Brain microvascular endothelial cell (primary cell): Measurements from ENCODE around the gene ZDHHC11.

ENCODE experiments used
- DNase-seq: peaks from one replicate; pipeline ENCODE4 v3.0.0-alpha.2; 2020
- H3K27ac ChIP-seq: fragments of 250-450 bp; sonication (Bioruptor Pico); 2 replicates; pipeline ENCODE4 v1.5.1; 2020; ENCODE audit warnings: mild to moderate bottlenecking, moderate library complexity
- H3K27me3 ChIP-seq: fragments of 250-450 bp; sonication (Bioruptor Pico); replicated peaks from 2 replicates; pipeline ENCODE4 v1.5.1; 2020; ENCODE audit warnings: mild to moderate bottlenecking
- H3K36me3 ChIP-seq: fragments of 250-450 bp; sonication (Bioruptor Pico); replicated peaks from 2 replicates; pipeline ENCODE4 v1.5.1; 2020; ENCODE audit warnings: mild to moderate bottlenecking
- H3K4me3 ChIP-seq: 2 replicates; pipeline ENCODE4 v1.5.1; 2011; ENCODE audit warnings: low read depth, mild to moderate bottlenecking, control low read depth, low read length, moderate library complexity
- in situ Hi-C: cut with HindIII; loops from 2 replicates; pipeline ENCODE4 v1.10.0; 2017; ENCODE audit warnings: low sequenced_read_pairs, low pct_ligation_motif_present
- TF ChIP-seq, protein P1 (sequence below): IDR thresholded peaks from 2 replicates; pipeline ENCODE4 v1.5.1; 2011; ENCODE audit warnings: low read depth, mild to moderate bottlenecking, moderate library complexity, low read length, control low read depth, inconsistent platforms; ENCODE audit errors: missing control alignments

ZDHHC11 gene

GRCh38 chr5:863244-863805 is 12.5 kb upstream of the ZDHHC11 start:
- Histone ChIP-seq H3K4me3 (no peak overlapping the region), H3K27ac (no peak overlapping the region), H3K36me3 (peaks cover 54% of the 10 kb centered on the region), H3K27me3 (no peaks in the 10 kb centered on the region)
- in situ Hi-C loops: no loop called here
- TF ChIP-seq, protein P1, sequence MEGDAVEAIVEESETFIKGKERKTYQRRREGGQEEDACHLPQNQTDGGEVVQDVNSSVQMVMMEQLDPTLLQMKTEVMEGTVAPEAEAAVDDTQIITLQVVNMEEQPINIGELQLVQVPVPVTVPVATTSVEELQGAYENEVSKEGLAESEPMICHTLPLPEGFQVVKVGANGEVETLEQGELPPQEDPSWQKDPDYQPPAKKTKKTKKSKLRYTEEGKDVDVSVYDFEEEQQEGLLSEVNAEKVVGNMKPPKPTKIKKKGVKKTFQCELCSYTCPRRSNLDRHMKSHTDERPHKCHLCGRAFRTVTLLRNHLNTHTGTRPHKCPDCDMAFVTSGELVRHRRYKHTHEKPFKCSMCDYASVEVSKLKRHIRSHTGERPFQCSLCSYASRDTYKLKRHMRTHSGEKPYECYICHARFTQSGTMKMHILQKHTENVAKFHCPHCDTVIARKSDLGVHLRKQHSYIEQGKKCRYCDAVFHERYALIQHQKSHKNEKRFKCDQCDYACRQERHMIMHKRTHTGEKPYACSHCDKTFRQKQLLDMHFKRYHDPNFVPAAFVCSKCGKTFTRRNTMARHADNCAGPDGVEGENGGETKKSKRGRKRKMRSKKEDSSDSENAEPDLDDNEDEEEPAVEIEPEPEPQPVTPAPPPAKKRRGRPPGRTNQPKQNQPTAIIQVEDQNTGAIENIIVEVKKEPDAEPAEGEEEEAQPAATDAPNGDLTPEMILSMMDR: no peak
- no peak for DNase-seq

GRCh38 chr5:862367-863243 is 11.8 kb upstream of the ZDHHC11 start:
- in situ Hi-C loops: no loop called here
- H3K27ac ChIP-seq: no peak overlapping the region
- TF ChIP-seq, protein P1: no peak
- no peak for DNase-seq
- no peak overlapping the region for H3K4me3 ChIP-seq
- no peaks in the 10 kb centered on the region for H3K27me3 ChIP-seq
- peaks cover 47% of the 10 kb centered on the region for H3K36me3 ChIP-seq

DNA sequence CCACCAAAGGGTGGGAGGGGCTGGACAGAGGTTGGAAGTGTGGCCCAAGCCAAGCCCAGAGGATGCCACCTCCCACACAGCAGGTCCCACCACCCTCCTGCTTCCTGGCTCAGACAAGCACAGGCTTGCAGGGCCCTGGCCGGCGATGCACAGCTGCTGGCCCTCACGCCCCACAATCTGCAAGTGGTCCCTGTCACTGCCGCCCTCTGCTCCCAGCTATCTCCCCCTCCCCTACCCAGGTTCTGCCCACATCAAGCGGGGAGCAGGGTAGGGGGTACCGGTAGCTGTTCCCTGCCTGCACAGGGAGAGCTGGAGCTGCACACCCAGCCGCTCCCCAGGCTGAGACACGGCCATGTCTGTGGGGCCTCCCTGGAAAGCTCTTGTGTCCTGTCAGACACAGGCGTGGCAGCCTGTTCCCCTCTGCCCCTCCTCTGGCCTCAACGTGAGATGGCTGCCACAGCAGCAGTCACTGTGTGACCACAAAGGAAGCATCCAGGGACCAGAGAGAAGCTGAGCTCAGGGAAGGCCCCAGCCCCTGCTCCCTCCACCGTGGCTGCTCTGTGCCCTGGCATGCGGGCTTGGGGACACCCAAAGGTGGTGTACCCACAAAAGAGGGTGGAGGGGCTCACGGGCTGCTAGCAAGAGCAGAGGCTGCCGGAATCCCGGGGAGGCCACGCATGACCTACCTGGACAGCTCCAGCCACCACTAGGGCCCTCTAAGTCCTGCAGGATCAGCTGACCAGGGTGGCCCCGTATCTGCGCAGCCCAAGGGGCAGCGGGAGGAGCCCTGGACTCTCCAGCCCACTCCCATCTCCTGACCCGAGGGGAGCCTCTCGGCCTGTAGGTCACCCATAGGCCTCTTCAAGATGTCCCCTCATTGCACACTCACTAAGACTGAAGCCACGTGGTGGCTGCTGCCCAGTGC is 10.9 kb upstream of the ZDHHC11 start:
- Histone ChIP-seq H3K4me3 (no peak overlapping the region), H3K27me3 (no peaks in the 10 kb centered on the region), H3K27ac (no peak overlapping the region), H3K36me3 (peaks cover 38% of the 10 kb centered on the region)
- in situ Hi-C loops: no loop called here
- TF ChIP-seq, protein P1: no peak
- no peak for DNase-seq

DNA sequence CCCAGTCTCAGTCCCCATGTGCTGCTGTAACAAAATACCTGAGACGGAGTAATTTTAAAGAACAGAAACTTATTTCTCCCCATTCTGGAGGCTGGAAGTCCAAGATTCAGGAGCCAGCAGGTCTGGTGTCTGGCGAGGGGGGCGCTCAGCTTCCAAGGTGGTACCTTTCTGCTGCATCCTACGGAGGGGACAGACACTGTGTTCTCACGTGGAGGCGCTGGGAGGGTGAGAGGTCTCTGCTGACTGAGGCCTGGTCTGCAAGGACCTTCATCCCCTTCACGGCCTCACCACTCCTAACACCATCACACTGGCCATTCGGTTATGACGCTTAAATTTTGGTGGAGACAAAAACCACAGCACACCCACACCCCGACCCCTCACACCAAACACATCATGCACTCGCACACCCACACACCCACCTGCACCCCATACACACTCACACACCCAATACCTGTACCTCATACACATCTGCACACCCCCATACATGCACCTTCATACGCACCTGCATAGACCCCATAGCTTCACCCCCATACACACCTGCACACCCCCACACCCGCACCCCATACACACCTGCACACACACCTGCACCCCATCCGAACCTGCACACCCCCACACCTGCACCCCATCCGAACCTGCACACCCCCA is 9.8 kb upstream of the ZDHHC11 start:
- Histone ChIP-seq H3K27me3 (no peaks in the 10 kb centered on the region), H3K4me3 (no peak overlapping the region), H3K36me3 (peaks cover 27% of the 10 kb centered on the region), H3K27ac (no peak overlapping the region)
- no peak for DNase-seq
- TF ChIP-seq, protein P1: no peak
- in situ Hi-C loops: no loop called here

DNA sequence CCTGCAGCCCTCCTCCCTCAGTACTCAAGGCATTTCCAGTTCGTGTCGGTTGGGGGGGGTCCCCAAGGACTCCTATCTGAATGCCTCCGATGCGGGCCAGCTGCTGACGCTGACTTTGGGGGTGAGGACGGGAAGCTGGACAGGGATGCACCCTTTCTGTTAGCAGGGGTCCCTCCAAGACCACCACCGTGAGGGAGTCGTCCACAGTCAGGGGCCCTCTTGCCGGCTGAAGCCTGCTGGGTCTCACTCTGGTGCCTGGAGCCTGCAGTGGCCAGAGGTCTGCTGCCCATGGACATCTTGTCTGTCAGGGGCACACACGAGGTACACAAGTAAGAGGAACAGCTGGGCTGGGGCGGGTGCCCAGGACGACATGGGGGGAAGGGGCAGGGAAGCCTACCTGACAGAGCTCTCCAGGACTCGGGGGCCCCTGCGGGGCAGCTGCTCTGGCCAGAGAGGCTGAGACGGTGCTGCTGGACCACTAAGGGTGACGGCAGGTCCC is 9.1 kb upstream of the ZDHHC11 start:
- Histone ChIP-seq H3K36me3 (peaks cover 20% of the 10 kb centered on the region), H3K27me3 (no peaks in the 10 kb centered on the region), H3K4me3 (no peak overlapping the region), H3K27ac (no peak overlapping the region)
- in situ Hi-C loops: no loop called here
- no peak for DNase-seq
- TF ChIP-seq, protein P1: no peak
